Parathyroid adenoma (tissue), 2 donors: ENCODE data around the gene ANKRD55.
A peak's percentile ranks its signal among the peaks of the same experiment; 100 is the strongest.

Experiments
- H2AFZ ChIP-seq: fragments of 300-600 bp; sonication (generic); one replicate; pipeline ENCODE4 v1.7.0; 2017; ENCODE audit warnings: antibody characterized with exemption, mild to moderate bottlenecking
- H3K27ac ChIP-seq: fragments of 300-600 bp; sonication (generic); one replicate; pipeline ENCODE4 v1.7.0; 2017
- H3K27me3 ChIP-seq: fragments of 300-600 bp; sonication (generic); one replicate; pipeline ENCODE4 v1.7.0; 2017; ENCODE audit warnings: low read length; ENCODE audit not compliant: control insufficient read depth, insufficient read depth
- H3K36me3 ChIP-seq: fragments of 300-600 bp; sonication (generic); one replicate; pipeline ENCODE4 v1.7.0; 2017; ENCODE audit warnings: low read length; ENCODE audit not compliant: control insufficient read depth, insufficient read depth
- H3K4me1 ChIP-seq: fragments of 300-600 bp; sonication (generic); one replicate; pipeline ENCODE4 v1.7.0; 2017; ENCODE audit warnings: control low read depth
- H3K4me2 ChIP-seq: fragments of 300-600 bp; sonication (generic); one replicate; pipeline ENCODE4 v1.7.0; 2017; ENCODE audit warnings: low read length
- H3K4me3 ChIP-seq: fragments of 300-600 bp; sonication (generic); one replicate; pipeline ENCODE4 v1.7.0; 2017; ENCODE audit warnings: low read depth, low read length
- H3K79me2 ChIP-seq: fragments of 300-600 bp; sonication (generic); one replicate; pipeline ENCODE4 v1.7.0; 2017; ENCODE audit warnings: control low read depth
- H3K9ac ChIP-seq: fragments of 300-600 bp; sonication (generic); one replicate; pipeline ENCODE4 v1.7.0; 2017; ENCODE audit warnings: mild to moderate bottlenecking
- H3K9me3 ChIP-seq: fragments of 300-600 bp; sonication (generic); one replicate; pipeline ENCODE4 v1.7.0; 2017; ENCODE audit warnings: low read length; ENCODE audit not compliant: control insufficient read depth
- TF ChIP-seq, protein P1 (sequence below): fragments of 300-600 bp; sonication (generic); IDR thresholded peaks from one replicate; pipeline ENCODE4 v1.7.0; 2017; ENCODE audit warnings: antibody characterized with exemption, mild to moderate bottlenecking
- donor health status: primary hyperparathyroidism.

The ANKRD55 gene

DNA sequence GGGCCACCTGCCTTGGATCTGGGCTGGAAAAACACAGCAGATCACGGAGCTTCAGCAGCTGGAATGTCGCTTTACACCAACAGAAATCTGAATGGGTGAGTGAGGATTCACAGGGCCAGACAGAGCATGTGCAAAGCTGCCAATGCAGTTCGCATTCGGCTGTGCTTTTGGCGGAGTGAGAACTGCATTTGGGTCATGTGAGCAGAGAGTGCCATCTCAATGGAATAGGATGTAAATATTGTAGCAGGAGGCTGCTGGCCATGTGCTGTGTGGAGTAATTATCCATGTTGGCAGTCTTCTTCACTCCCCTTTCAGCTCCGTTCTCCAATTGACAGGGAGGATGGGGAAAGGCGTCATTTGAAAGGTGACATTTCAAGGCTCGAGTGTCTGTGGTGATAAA lies at the start of gene ANKRD55:
Gene ANKRD55, minus strand, starts transcription at position 101 of the 400 bp plus-strand sequence. CDS start 417 bp downstream, outside the sequence.
- peak within 1 kb of the TSS; percentile 36 for H2AFZ ChIP-seq
- H3K79me2 ChIP-seq = no peaks in the 10 kb centered on the region
- H3K4me1 ChIP-seq = no peaks in the 10 kb centered on the region
- H3K4me2 ChIP-seq = no peak within 1 kb of the TSS
- no peaks in the 10 kb centered on the region for H3K36me3 ChIP-seq
- no peaks in the 10 kb centered on the region for H3K9me3 ChIP-seq
- H3K27me3 ChIP-seq = no peaks in the 10 kb centered on the region
- H3K27ac ChIP-seq = no peak within 1 kb of the TSS
- H3K9ac ChIP-seq = no peak within 1 kb of the TSS
- no peak within 1 kb of the TSS for H3K4me3 ChIP-seq
- TF ChIP-seq, protein P1, sequence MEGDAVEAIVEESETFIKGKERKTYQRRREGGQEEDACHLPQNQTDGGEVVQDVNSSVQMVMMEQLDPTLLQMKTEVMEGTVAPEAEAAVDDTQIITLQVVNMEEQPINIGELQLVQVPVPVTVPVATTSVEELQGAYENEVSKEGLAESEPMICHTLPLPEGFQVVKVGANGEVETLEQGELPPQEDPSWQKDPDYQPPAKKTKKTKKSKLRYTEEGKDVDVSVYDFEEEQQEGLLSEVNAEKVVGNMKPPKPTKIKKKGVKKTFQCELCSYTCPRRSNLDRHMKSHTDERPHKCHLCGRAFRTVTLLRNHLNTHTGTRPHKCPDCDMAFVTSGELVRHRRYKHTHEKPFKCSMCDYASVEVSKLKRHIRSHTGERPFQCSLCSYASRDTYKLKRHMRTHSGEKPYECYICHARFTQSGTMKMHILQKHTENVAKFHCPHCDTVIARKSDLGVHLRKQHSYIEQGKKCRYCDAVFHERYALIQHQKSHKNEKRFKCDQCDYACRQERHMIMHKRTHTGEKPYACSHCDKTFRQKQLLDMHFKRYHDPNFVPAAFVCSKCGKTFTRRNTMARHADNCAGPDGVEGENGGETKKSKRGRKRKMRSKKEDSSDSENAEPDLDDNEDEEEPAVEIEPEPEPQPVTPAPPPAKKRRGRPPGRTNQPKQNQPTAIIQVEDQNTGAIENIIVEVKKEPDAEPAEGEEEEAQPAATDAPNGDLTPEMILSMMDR = no peak

DNA sequence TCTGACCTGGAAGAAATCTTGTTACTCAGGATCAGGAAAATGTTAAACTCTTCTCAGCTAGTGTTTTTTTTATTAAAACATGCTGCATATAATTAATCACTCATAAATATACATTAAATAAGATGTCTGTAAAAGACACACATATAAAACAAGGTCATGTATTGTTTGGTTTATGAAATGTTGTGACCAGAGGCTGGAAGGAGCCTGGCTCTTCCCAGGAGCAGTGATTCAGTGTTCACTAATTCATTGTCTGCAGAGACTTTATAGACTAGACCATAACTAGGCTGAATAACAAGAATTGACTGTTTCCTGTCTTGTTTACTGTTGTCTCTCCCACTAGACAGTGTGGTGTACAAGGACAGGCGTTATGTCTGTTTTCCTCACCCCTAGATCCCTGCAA lies 49.1 kb upstream of the ANKRD55 start:
- TF ChIP-seq, protein P1 = no peak
- Histone ChIP-seq H3K36me3 (no peaks in the 10 kb centered on the region), H2AFZ (no peak overlapping the region), H3K4me3 (no peak overlapping the region), H3K27ac (no peak overlapping the region), H3K4me2 (no peak overlapping the region), H3K9ac (no peak overlapping the region), H3K79me2 (no peaks in the 10 kb centered on the region), H3K27me3 (no peaks in the 10 kb centered on the region), H3K4me1 (no peaks in the 10 kb centered on the region), H3K9me3 (no peaks in the 10 kb centered on the region)

DNA sequence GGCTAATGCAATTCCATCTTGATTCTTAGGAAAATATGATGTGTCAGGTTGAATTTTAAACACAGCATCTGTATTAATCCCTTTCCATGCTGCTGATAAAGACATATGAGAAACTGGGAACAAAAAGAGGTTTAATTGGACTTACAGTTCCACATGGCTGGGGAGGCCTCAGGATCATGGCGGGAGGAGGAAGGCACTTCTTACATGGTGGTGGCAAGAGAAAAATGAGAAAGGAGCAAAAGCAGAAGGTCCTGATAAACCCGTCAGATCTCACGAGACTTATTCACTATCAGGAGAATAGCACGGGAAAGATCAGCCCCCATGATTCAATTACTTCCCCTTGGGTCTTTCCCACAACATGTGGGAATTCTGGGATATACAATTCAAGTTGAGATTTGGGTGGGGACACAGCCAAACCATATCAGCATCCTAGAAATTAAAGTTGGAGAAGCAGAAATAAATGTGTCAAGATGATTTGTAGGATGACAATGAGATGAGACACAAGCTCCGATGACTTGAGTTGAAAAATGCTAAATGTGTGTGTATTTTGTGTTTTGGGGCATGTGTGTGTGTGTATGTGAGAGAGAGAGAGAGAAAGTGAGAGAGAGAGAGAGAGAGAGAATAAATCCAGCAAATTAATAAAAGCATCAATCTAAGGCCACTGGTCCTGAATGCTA lies 48.5 kb upstream of the ANKRD55 start:
- Histone ChIP-seq H3K36me3 (no peaks in the 10 kb centered on the region), H3K9me3 (no peaks in the 10 kb centered on the region), H3K4me2 (no peak overlapping the region), H2AFZ (no peak overlapping the region), H3K4me3 (no peak overlapping the region), H3K9ac (no peak overlapping the region), H3K27ac (no peak overlapping the region), H3K4me1 (no peaks in the 10 kb centered on the region), H3K27me3 (no peaks in the 10 kb centered on the region), H3K79me2 (no peaks in the 10 kb centered on the region)
- TF ChIP-seq, protein P1 = no peak

DNA sequence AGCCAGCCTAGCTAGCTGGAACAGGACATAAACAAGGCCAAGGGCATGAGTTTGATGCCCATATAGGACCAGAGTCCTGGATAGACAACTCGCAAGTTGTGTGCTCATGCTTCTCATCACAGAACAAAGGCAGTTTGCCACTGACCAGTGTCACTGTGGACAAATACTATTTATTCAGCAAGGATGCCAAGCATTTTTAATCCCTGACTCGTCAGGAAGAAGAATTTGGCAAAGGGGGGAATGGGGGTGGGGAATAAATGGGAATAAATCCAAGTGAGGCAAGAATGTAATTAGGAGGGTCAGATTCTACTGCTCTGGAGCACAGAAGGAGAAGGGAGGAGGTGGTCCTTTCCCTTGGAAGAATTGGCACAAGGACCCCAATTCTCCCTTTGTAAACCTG lies 46.8 kb upstream of the ANKRD55 start:
- H3K4me1 ChIP-seq = no peaks in the 10 kb centered on the region
- no peaks in the 10 kb centered on the region for H3K27me3 ChIP-seq
- H3K9ac ChIP-seq = no peak overlapping the region
- no peaks in the 10 kb centered on the region for H3K79me2 ChIP-seq
- no peak overlapping the region for H3K4me3 ChIP-seq
- TF ChIP-seq, protein P1 = no peak
- no peaks in the 10 kb centered on the region for H3K9me3 ChIP-seq
- no peaks in the 10 kb centered on the region for H3K36me3 ChIP-seq
- H3K4me2 ChIP-seq = no peak overlapping the region
- no peak overlapping the region for H3K27ac ChIP-seq
- no peak overlapping the region for H2AFZ ChIP-seq

DNA sequence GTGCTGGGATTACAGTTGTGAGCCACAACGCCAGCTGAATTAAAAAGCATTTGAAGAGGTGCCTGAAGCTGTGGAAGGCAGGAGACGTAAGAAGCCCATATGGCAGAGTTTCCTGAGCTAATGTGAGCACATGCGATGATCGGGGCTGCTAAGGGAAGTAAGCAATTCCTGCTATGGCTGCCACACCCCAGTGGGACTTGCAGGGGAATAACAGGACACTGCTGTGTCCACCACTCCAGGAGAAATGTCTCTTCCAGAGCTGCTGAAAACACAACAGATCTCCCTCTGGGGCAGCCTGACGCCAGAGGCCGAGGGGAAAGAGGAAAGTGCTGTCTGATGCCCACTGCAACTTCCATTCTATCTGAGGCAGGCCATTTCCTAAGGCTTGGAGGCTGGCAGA lies 46.2 kb upstream of the ANKRD55 start:
- H2AFZ ChIP-seq = no peak overlapping the region
- H3K27me3 ChIP-seq = no peaks in the 10 kb centered on the region
- H3K36me3 ChIP-seq = no peaks in the 10 kb centered on the region
- no peaks in the 10 kb centered on the region for H3K9me3 ChIP-seq
- no peak overlapping the region for H3K4me3 ChIP-seq
- TF ChIP-seq, protein P1 = no peak
- no peak overlapping the region for H3K27ac ChIP-seq
- H3K9ac ChIP-seq = no peak overlapping the region
- H3K4me2 ChIP-seq = no peak overlapping the region
- no peaks in the 10 kb centered on the region for H3K4me1 ChIP-seq
- H3K79me2 ChIP-seq = no peaks in the 10 kb centered on the region
